OCI-LY7 (cell line): ENCODE data around the gene RPL35A. TPM values are rescaled to one million over a fixed set of nuclear protein-coding genes. Genes with fewer than 3 reads are reported as not detected.

Experiments
- BruUV-seq: library from RNA; stranded (reverse); fragments of 400-500 nt; replicated peaks from 2 replicates; lab custom pipeline; 2021; lab: Mats Ljungman, UMichigan
- CTCF ChIA-PET: fragments of 300-600 bp; sonication (Branson Sonifier 250); formaldehyde crosslinking; loops from one replicate; lab custom pipeline; 2022; ENCODE audit warnings: antibody characterized with exemption; ENCODE audit not compliant: unreplicated experiment; lab: Charles Lee
- POLR2A ChIA-PET: fragments of 300-600 bp; sonication (Branson Sonifier 250); formaldehyde crosslinking; loops from one replicate; lab custom pipeline; 2022; ENCODE audit warnings: antibody characterized with exemption; lab: Charles Lee
- DNase-seq: peaks from one replicate; pipeline ENCODE4 v3.0.0-alpha.2; 2015; ENCODE audit warnings: low spot score
- H2AFZ ChIP-seq: fragments of 200-600 bp; sonication (generic), shearing (Covaris generic); 2 replicates; pipeline ENCODE4 v1.6.1; 2014; ENCODE audit warnings: mild to moderate bottlenecking, antibody characterized with exemption, low read length, moderate library complexity
- H3K27ac ChIP-seq: fragments of 200-600 bp; sonication (generic); 2 replicates; pipeline ENCODE4 v1.5.1; 2014; ENCODE audit warnings: mixed run types, low read depth, mild to moderate bottlenecking, moderate library complexity, low read length, inconsistent platforms; ENCODE audit not compliant: poor library complexity, severe bottlenecking
- H3K36me3 ChIP-seq: fragments of 200-600 bp; sonication (generic); 2 replicates; pipeline ENCODE4 v1.6.1; 2014; ENCODE audit warnings: mild to moderate bottlenecking, antibody characterized with exemption, low read length, moderate library complexity, mixed read lengths; ENCODE audit not compliant: insufficient read depth
- H3K4me1 ChIP-seq: fragments of 200-600 bp; sonication (generic); 2 replicates; pipeline ENCODE4 v1.5.1; 2014; ENCODE audit warnings: mild to moderate bottlenecking, low read length; ENCODE audit not compliant: insufficient read depth, poor library complexity, severe bottlenecking
- H3K4me2 ChIP-seq: fragments of 200-600 bp; sonication (generic); 2 replicates; pipeline ENCODE4 v1.6.1; 2014; ENCODE audit warnings: mild to moderate bottlenecking, low read length
- H3K4me3 ChIP-seq: fragments of 200-600 bp; sonication (generic); 2 replicates; pipeline ENCODE4 v1.5.1; 2014; ENCODE audit warnings: mild to moderate bottlenecking, low read depth, low read length; ENCODE audit not compliant: poor library complexity, severe bottlenecking
- H3K79me2 ChIP-seq: fragments of 200-600 bp; sonication (generic); 2 replicates; pipeline ENCODE4 v1.6.1; 2016; ENCODE audit warnings: low read depth, mild to moderate bottlenecking, low read length, moderate library complexity, mixed read lengths; ENCODE audit not compliant: insufficient read depth
- H3K9me2 ChIP-seq: fragments of 200-600 bp; sonication (generic); 2 replicates; pipeline ENCODE4 v1.6.1; 2016; ENCODE audit warnings: mild to moderate bottlenecking, low read length, mixed read lengths; ENCODE audit not compliant: insufficient read depth
- H3K9me3 ChIP-seq: fragments of 200-600 bp; sonication (generic); 2 replicates; pipeline ENCODE4 v1.6.1; 2014; ENCODE audit warnings: mild to moderate bottlenecking, mixed run types, low read length, mixed read lengths
- H4K20me1 ChIP-seq: fragments of 200-600 bp; sonication (generic); 2 replicates; pipeline ENCODE4 v1.6.1; 2014; ENCODE audit warnings: mild to moderate bottlenecking, antibody characterized with exemption, low read length, moderate library complexity, mixed read lengths; ENCODE audit not compliant: insufficient read depth
- EZH2phosphoT487 ChIP-seq: fragments of 200-600 bp; sonication (generic); IDR thresholded peaks from 2 replicates; pipeline ENCODE4 v1.6.1; 2018; ENCODE audit warnings: low read depth, borderline replicate concordance, mild to moderate bottlenecking, mixed run types, antibody characterized with exemption, low read length, moderate library complexity, mixed read lengths
- intact Hi-C: fragments of 100-400 bp; cut with micrococcal nuclease; formaldehyde crosslinking; loops from one replicate; pipeline ENCODE4 v1.10.0; 2022; ENCODE audit not compliant: unreplicated experiment
- total RNA-seq, 2 experiments: library from RNA; depleted of rRNA in 1 of 2; stranded (reverse); fragments of >200 nt in 1 of 2; shearing (Covaris generic) in 1 of 2; gene quantifications; 2 replicates each; pipeline ENCODE4 v1.2.3, GENCODE V29; 2014 to 2022
- TF ChIP-seq, protein P1 (sequence below): fragments of 200-600 bp; sonication (generic); conservative IDR thresholded peaks from 2 replicates; pipeline ENCODE4 v1.5.1; 2014; ENCODE audit warnings: mild to moderate bottlenecking, antibody characterized with exemption, low read length, moderate library complexity, mixed read lengths

Gene RPL35A
- total RNA-seq, 2 experiments from 2014 or later: 846 to 1,184 TPM

DNA sequence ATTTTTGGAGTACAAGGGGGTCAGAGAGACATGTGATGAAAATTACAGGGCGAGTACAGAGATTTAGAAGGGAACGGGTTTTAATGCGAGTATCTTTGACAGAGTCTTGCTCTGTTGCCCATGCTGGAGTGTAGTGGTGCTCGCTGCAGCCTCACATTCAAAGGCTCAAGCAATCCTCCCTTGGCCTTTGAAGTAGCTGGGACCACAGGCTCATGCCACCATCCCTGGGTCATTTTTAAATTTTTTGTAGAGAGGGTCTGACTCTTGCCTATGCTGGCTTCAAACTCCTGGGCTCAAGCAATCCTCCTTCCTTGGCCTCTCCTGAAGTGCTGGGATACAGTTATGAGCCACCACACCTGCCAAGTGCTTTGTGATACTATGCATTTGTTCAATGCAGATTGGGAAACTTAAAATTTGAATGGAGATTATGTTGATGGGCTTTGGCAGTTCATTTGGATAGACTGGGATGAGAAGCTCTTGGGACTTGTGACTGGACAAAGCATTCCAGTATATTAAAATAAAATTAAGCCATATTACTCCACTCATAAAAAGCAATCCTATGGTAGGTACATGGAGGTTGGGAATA is 6.0 kb downstream of the RPL35A start:
- Histone ChIP-seq H3K79me2 (peaks cover 39% of the 10 kb centered on the region), H4K20me1 (peaks cover 25% of the 10 kb centered on the region), H3K27ac (no peak overlapping the region), H2AFZ (no peak overlapping the region), H3K4me3 (no peak overlapping the region), H3K4me2 (no peak overlapping the region), H3K9me3 (no peaks in the 10 kb centered on the region), H3K9me2 (no peaks in the 10 kb centered on the region), H3K4me1 (peaks cover 56% of the 10 kb centered on the region), H3K36me3 (peaks cover 78% of the 10 kb centered on the region)
- intact Hi-C loops: no loop called here
- DNase-seq: no peak
- BruUV-seq: no TSS peak
- POLR2A ChIA-PET: interaction anchor here (0.6 to 0.8 kb wide), 2 partner anchors 21 to 50 kb away, joined by 3 read pairs; no protein-coding TSS in a partner anchor
- CTCF ChIA-PET: no interaction called here
- TF ChIP-seq EZH2phosphoT487: no peak

GRCh38 chr3:197956626-197956988 is 6.6 kb downstream of the RPL35A start:
- no peaks in the 10 kb centered on the region for H3K9me2 ChIP-seq
- CTCF ChIA-PET: no interaction called here
- POLR2A ChIA-PET: interaction anchor here (0.6 to 0.8 kb wide), 2 partner anchors 22 to 51 kb away, joined by 3 read pairs; no protein-coding TSS in a partner anchor
- H3K4me1 ChIP-seq: peaks cover 56% of the 10 kb centered on the region
- DNase-seq: no peak
- H3K36me3 ChIP-seq: peaks cover 71% of the 10 kb centered on the region
- BruUV-seq: no TSS peak
- no peak for TF ChIP-seq EZH2phosphoT487
- TF ChIP-seq, protein P1, sequence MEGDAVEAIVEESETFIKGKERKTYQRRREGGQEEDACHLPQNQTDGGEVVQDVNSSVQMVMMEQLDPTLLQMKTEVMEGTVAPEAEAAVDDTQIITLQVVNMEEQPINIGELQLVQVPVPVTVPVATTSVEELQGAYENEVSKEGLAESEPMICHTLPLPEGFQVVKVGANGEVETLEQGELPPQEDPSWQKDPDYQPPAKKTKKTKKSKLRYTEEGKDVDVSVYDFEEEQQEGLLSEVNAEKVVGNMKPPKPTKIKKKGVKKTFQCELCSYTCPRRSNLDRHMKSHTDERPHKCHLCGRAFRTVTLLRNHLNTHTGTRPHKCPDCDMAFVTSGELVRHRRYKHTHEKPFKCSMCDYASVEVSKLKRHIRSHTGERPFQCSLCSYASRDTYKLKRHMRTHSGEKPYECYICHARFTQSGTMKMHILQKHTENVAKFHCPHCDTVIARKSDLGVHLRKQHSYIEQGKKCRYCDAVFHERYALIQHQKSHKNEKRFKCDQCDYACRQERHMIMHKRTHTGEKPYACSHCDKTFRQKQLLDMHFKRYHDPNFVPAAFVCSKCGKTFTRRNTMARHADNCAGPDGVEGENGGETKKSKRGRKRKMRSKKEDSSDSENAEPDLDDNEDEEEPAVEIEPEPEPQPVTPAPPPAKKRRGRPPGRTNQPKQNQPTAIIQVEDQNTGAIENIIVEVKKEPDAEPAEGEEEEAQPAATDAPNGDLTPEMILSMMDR: no peak
- no peaks in the 10 kb centered on the region for H3K9me3 ChIP-seq
- intact Hi-C loops: no loop called here
- no peak overlapping the region for H3K4me2 ChIP-seq
- H4K20me1 ChIP-seq: peaks cover 21% of the 10 kb centered on the region
- H3K4me3 ChIP-seq: no peak overlapping the region
- no peak overlapping the region for H2AFZ ChIP-seq
- H3K79me2 ChIP-seq: peaks cover 33% of the 10 kb centered on the region
- peak overlapping the region; percentile 20 for H3K27ac ChIP-seq

DNA sequence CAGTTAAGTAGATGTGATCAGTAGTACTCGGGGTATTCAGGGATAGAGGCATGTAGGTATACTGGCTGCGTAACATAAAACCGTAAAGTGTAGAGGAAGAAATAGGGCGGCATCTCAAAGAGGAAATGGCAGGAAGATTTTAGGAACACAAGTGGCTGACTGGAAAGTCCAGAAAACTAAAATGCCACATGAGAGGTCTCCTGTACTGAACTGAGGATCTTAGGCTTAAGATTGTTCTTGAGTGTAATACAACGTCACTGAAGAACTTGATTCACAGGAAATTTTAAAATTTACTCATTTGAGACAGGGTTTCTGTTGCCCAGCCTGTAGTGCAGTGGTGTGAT is 7.8 kb downstream of the RPL35A start:
- Histone ChIP-seq H3K36me3 (peaks cover 60% of the 10 kb centered on the region), H3K4me2 (0 out of 2 replicates have a peak overlapping the region, but pooled peaks have one; percentile 97), H3K9me2 (no peaks in the 10 kb centered on the region), H3K79me2 (peaks cover 22% of the 10 kb centered on the region; the same call in 1 of the 2 replicates), H3K9me3 (no peaks in the 10 kb centered on the region), H3K4me1 (peaks cover 45% of the 10 kb centered on the region), H2AFZ (no peak overlapping the region), H4K20me1 (peaks cover 21% of the 10 kb centered on the region), H3K27ac (no peak overlapping the region), H3K4me3 (no peak overlapping the region)
- intact Hi-C loops: no loop called here
- no TSS peak for BruUV-seq
- ChIA-PET CTCF (no interaction called here), POLR2A (interaction anchor here (1.3 kb wide), 1 partner anchor 120 kb away, joined by 3 read pairs; no protein-coding TSS in a partner anchor)
- no peak for DNase-seq
- TF ChIP-seq, protein P1: no peak
- no peak for TF ChIP-seq EZH2phosphoT487
